Mesenchymal stem cell (in vitro differentiated cells and primary cell): ENCODE data around the gene LMTK2.

Experiments
- DNase-seq: peaks from one replicate; pipeline ENCODE4 v3.0.0-alpha.2; 2013
- H2AFZ ChIP-seq: one replicate; pipeline ENCODE4 v1.6.1; 2013; ENCODE audit warnings: low read depth, mild to moderate bottlenecking, control low read depth, inconsistent platforms, low read length, moderate library complexity
- H2AK5ac ChIP-seq: 2 replicates; pipeline ENCODE4 v1.6.1; 2013; ENCODE audit warnings: low read length, moderate library complexity, mild to moderate bottlenecking, inconsistent platforms; ENCODE audit not compliant: severe bottlenecking
- H2BK120ac ChIP-seq: one replicate; pipeline ENCODE4 v1.6.1; 2013; ENCODE audit warnings: low read depth, mild to moderate bottlenecking, inconsistent platforms, low read length, moderate library complexity
- H2BK12ac ChIP-seq, 2 experiments: one replicate each; pipeline ENCODE4 v1.6.1; 2013; ENCODE audit warnings: inconsistent platforms in 2 of 2, low read length in 2 of 2, mild to moderate bottlenecking in 2 of 2, moderate library complexity in 2 of 2, control low read depth in 1 of 2
- H2BK15ac ChIP-seq: one replicate; pipeline ENCODE4 v1.6.1; 2013; ENCODE audit warnings: mild to moderate bottlenecking, low read depth, inconsistent platforms; ENCODE audit not compliant: poor library complexity, severe bottlenecking
- H2BK5ac ChIP-seq: 2 replicates; pipeline ENCODE4 v1.6.1; 2013; ENCODE audit warnings: low read depth, mild to moderate bottlenecking, low read length, control low read depth, inconsistent platforms; ENCODE audit not compliant: poor library complexity, severe bottlenecking
- H3K14ac ChIP-seq, 2 experiments: one replicate each; pipeline ENCODE4 v1.6.1; 2013; ENCODE audit warnings: inconsistent platforms in 2 of 2, low read length in 2 of 2, control low read depth in 1 of 2, mild to moderate bottlenecking in 1 of 2, moderate library complexity in 1 of 2
- H3K18ac ChIP-seq, 2 experiments: one replicate each; pipeline ENCODE4 v1.6.1; 2013; ENCODE audit warnings: inconsistent platforms in 2 of 2, low read length in 2 of 2, control low read depth in 1 of 2, low read depth in 1 of 2, mild to moderate bottlenecking in 1 of 2
- H3K23ac ChIP-seq, 2 experiments: one replicate each; pipeline ENCODE4 v1.6.1; 2013; ENCODE audit warnings: inconsistent platforms in 2 of 2, low read length in 2 of 2, mild to moderate bottlenecking in 2 of 2, moderate library complexity in 2 of 2, control low read depth in 1 of 2
- H3K27ac ChIP-seq: 2 replicates; pipeline ENCODE4 v1.5.1; 2013; ENCODE audit warnings: mild to moderate bottlenecking, moderate library complexity, low read length, control low read depth, inconsistent platforms; ENCODE audit not compliant: poor library complexity, severe bottlenecking
- H3K27me3 ChIP-seq, 2 experiments: 2 replicates each; pipeline versions ENCODE4 v1.6.1 to v1.7.0; 2013; ENCODE audit warnings: low read length in 2 of 2, mild to moderate bottlenecking in 2 of 2, moderate library complexity in 2 of 2, control low read depth in 1 of 2, inconsistent platforms in 1 of 2; ENCODE audit not compliant: control insufficient read depth in 1 of 2, insufficient read depth in 1 of 2
- H3K36me3 ChIP-seq, 2 experiments: 2 replicates each; pipeline versions ENCODE4 v1.6.1 to v1.7.0; 2013; ENCODE audit warnings: low read length in 2 of 2, control low read depth in 1 of 2, inconsistent platforms in 1 of 2, low read depth in 1 of 2, mild to moderate bottlenecking in 1 of 2; ENCODE audit not compliant: insufficient read depth in 2 of 2, control insufficient read depth in 1 of 2
- H3K4ac ChIP-seq, 2 experiments: one replicate each; pipeline ENCODE4 v1.6.1; 2013; ENCODE audit warnings: inconsistent platforms in 2 of 2, low read length in 2 of 2, mild to moderate bottlenecking in 2 of 2, moderate library complexity in 2 of 2, control low read depth in 1 of 2, low read depth in 1 of 2
- H3K4me1 ChIP-seq: 2 replicates; pipeline ENCODE4 v1.6.1; 2013; ENCODE audit warnings: low read depth, low read length, control low read depth; ENCODE audit not compliant: control insufficient read depth, insufficient read depth
- H3K4me2 ChIP-seq: 2 replicates; pipeline ENCODE4 v1.6.1; 2013; ENCODE audit warnings: low read length, mild to moderate bottlenecking, inconsistent platforms; ENCODE audit not compliant: poor library complexity, severe bottlenecking
- H3K4me3 ChIP-seq, 2 experiments: 2 replicates each; pipeline versions ENCODE4 v1.5.1 to v1.7.0; 2013; ENCODE audit warnings: low read length in 2 of 2, mild to moderate bottlenecking in 2 of 2, control low read depth in 1 of 2, low read depth in 1 of 2; ENCODE audit not compliant: insufficient read depth in 1 of 2
- H3K79me1 ChIP-seq: replicated peaks from 2 replicates; pipeline ENCODE4 v1.6.1; 2013; ENCODE audit warnings: mild to moderate bottlenecking, control low read depth, low read length, inconsistent platforms; ENCODE audit not compliant: poor library complexity, severe bottlenecking
- H3K9ac ChIP-seq: 2 replicates; pipeline ENCODE4 v1.7.0; 2013; ENCODE audit warnings: mild to moderate bottlenecking, low read length, moderate library complexity
- H3K9me3 ChIP-seq: 2 replicates; pipeline ENCODE4 v1.7.0; 2013; ENCODE audit warnings: mild to moderate bottlenecking, low read length; ENCODE audit not compliant: control insufficient read depth
- H4K8ac ChIP-seq: one replicate; pipeline ENCODE4 v1.6.1; 2013; ENCODE audit warnings: inconsistent platforms, mild to moderate bottlenecking, low read length, moderate library complexity
- H4K91ac ChIP-seq: one replicate; pipeline ENCODE4 v1.6.1; 2013; ENCODE audit warnings: mild to moderate bottlenecking, low read length, inconsistent platforms
- WGBS: methylation state at CpG from one replicate; pipeline ENCODE4 v1.1.7; 2013; ENCODE audit warnings: mixed read lengths; 5-methylcytosine and 5-hydroxymethylcytosine counted together

LMTK2 gene

GRCh38 chr7:98100088-98100487 is 6.6 kb upstream of the LMTK2 start:
- no peak overlapping the region for H3K14ac ChIP-seq
- H3K36me3 ChIP-seq, result no peaks in the 10 kb centered on the region
- DNase-seq, result no peak
- no peak overlapping the region for H4K91ac ChIP-seq
- H3K4me3 ChIP-seq, result no peak overlapping the region
- no CpG with 5 or more reads among the region's 1 CpG for WGBS
- H2BK5ac ChIP-seq, result no peak overlapping the region
- H4K8ac ChIP-seq, result no peak overlapping the region
- no peak overlapping the region for H2AK5ac ChIP-seq
- H3K4me2 ChIP-seq, result no peak overlapping the region
- H3K4ac ChIP-seq, result no peak overlapping the region
- no peaks in the 10 kb centered on the region for H3K79me1 ChIP-seq
- H3K27me3 ChIP-seq, result no peaks in the 10 kb centered on the region
- H2BK12ac ChIP-seq, result no peak overlapping the region
- no peak overlapping the region for H2AFZ ChIP-seq
- H3K9ac ChIP-seq, result no peak overlapping the region
- H3K9me3 ChIP-seq, result peaks cover 42% of the 10 kb centered on the region
- H2BK15ac ChIP-seq, result no peak overlapping the region
- H2BK120ac ChIP-seq, result no peak overlapping the region
- H3K18ac ChIP-seq, result no peak overlapping the region
- H3K27ac ChIP-seq, result no peak overlapping the region
- H3K23ac ChIP-seq, result no peak overlapping the region
- no peaks in the 10 kb centered on the region for H3K4me1 ChIP-seq

- no peak overlapping the region for H4K91ac ChIP-seq
- no peak overlapping the region for H3K9ac ChIP-seq
- no peak overlapping the region for H3K27ac ChIP-seq
- H3K4me1 ChIP-seq, result no peaks in the 10 kb centered on the region
- H3K9me3 ChIP-seq, result peaks cover 29% of the 10 kb centered on the region
- no peaks in the 10 kb centered on the region for H3K27me3 ChIP-seq
- no peak overlapping the region for H2AK5ac ChIP-seq
- no peak overlapping the region for H2AFZ ChIP-seq
- DNase-seq, result no peak
- H3K79me1 ChIP-seq, result peaks cover 3% of the 10 kb centered on the region
- H3K36me3 ChIP-seq, result peaks cover 0 to 3% of the 10 kb centered on the region in 2 experiments
- H3K14ac ChIP-seq, result no peak overlapping the region
- no peak overlapping the region for H3K4ac ChIP-seq
- H3K4me2 ChIP-seq, result no peak overlapping the region
- no peak overlapping the region for H3K18ac ChIP-seq
- H3K4me3 ChIP-seq, result no peak overlapping the region
- H2BK5ac ChIP-seq, result no peak overlapping the region
- H2BK15ac ChIP-seq, result no peak overlapping the region
- no peak overlapping the region for H2BK12ac ChIP-seq
- H4K8ac ChIP-seq, result no peak overlapping the region
- WGBS, result 67% methylated on average over 1 of the region's 1 CpG
- H2BK120ac ChIP-seq, result no peak overlapping the region
- no peak overlapping the region for H3K23ac ChIP-seq
Measured at GRCh38 chr7:98102170-98102569, 4.5 kb upstream of the LMTK2 start.

- no peak overlapping the region for H4K91ac ChIP-seq
- H3K27ac ChIP-seq, result no peak overlapping the region
- H2BK15ac ChIP-seq, result no peak overlapping the region
- H3K23ac ChIP-seq, result no peak overlapping the region
- DNase-seq, result no peak
- WGBS, result 79% methylated on average over 6 of the region's 6 CpGs
- H4K8ac ChIP-seq, result no peak overlapping the region
- no peaks in the 10 kb centered on the region for H3K27me3 ChIP-seq
- no peak overlapping the region for H3K4me3 ChIP-seq
- H3K4ac ChIP-seq, result no peak overlapping the region
- no peak overlapping the region for H3K4me2 ChIP-seq
- no peak overlapping the region for H2BK12ac ChIP-seq
- H3K14ac ChIP-seq, result no peak overlapping the region
- H3K9me3 ChIP-seq, result peaks cover 5% of the 10 kb centered on the region
- no peak overlapping the region for H2BK5ac ChIP-seq
- H2AK5ac ChIP-seq, result no peak overlapping the region
- peaks cover 0 to 3% of the 10 kb centered on the region in 2 experiments for H3K36me3 ChIP-seq
- peaks cover 9% of the 10 kb centered on the region for H3K79me1 ChIP-seq
- H2AFZ ChIP-seq, result no peak overlapping the region
- no peak overlapping the region for H2BK120ac ChIP-seq
- peaks cover 3% of the 10 kb centered on the region for H3K4me1 ChIP-seq
- no peak overlapping the region for H3K9ac ChIP-seq
- H3K18ac ChIP-seq, result no peak overlapping the region
Measured at GRCh38 chr7:98105942-98106544, 619 bp upstream of the LMTK2 start.

GRCh38 chr7:98107313-98107721 is 655 bp downstream of the LMTK2 start:
- Histone ChIP-seq H3K79me1 (peaks cover 12% of the 10 kb centered on the region), H2BK120ac (no peak overlapping the region), H3K27me3 (no peaks in the 10 kb centered on the region), H3K18ac (peak overlapping the region; percentile 84 to 99), H3K4ac (peak overlapping the region in 1 of 2 experiments; percentile 87), H4K8ac (peak overlapping the region; percentile 98), H3K23ac (peak overlapping the region in 1 of 2 experiments; percentile 77), H3K4me1 (peaks cover 3% of the 10 kb centered on the region), H2BK12ac (no peak overlapping the region), H4K91ac (peak overlapping the region; percentile 87), H3K36me3 (peaks cover 0 to 3% of the 10 kb centered on the region in 2 experiments), H3K14ac (peak overlapping the region in 1 of 2 experiments; percentile 93), H3K4me2 (peak overlapping the region; percentile 48), H2BK5ac (no peak overlapping the region), H3K27ac (no peak overlapping the region), H3K9me3 (no peaks in the 10 kb centered on the region), H3K9ac (peak overlapping the region; percentile 73), H2BK15ac (peak overlapping the region; percentile 66), H2AFZ (peak overlapping the region; percentile 99), H3K4me3 (peak overlapping the region; percentile 83 to 100), H2AK5ac (no peak overlapping the region)
- DNase-seq, result no peak
- under 1% methylated on average over 23 of the region's 32 CpGs for WGBS
